CD14-positive monocyte (primary cell): ENCODE data around the gene GINS2. TPM values are rescaled to one million over a fixed set of nuclear protein-coding genes. Genes with fewer than 3 reads are reported as not detected.

ENCODE experiments used
- DNase-seq, 3 donors: peaks; one replicate each; pipeline ENCODE4 v3.0.0-alpha.2; 2011 to 2022
- H2AFZ ChIP-seq: 2 replicates; pipeline ENCODE4 v1.6.0; 2012; ENCODE audit warnings: mild to moderate bottlenecking, low read depth, low read length, inconsistent platforms; ENCODE audit not compliant: insufficient read depth, poor library complexity, severe bottlenecking
- H3K27ac ChIP-seq, 2 donors: 1 replicate in 1 of 2; 2 replicates in 1 of 2; pipeline ENCODE4 v1.5.1; 2012 to 2013; ENCODE audit warnings: low read length in 2 of 2, control low read depth in 1 of 2, inconsistent platforms in 1 of 2, low read depth in 1 of 2, mild to moderate bottlenecking in 1 of 2
- H3K27me3 ChIP-seq, 2 donors: one replicate each; pipeline versions ENCODE4 v1.6.0 to v1.6.1; 2011 to 2013; ENCODE audit warnings: low read length in 2 of 2; ENCODE audit not compliant: control insufficient read depth in 2 of 2, insufficient read depth in 2 of 2
- H3K36me3 ChIP-seq, 2 donors: replicated peaks in 1 of 2; 1 replicate in 1 of 2; 2 replicates in 1 of 2; pipeline versions ENCODE4 v1.5.1 to v1.6.1; 2012 to 2013; ENCODE audit warnings: low read length in 2 of 2, control low read depth in 1 of 2, inconsistent platforms in 1 of 2, mild to moderate bottlenecking in 1 of 2; ENCODE audit not compliant: insufficient read depth in 2 of 2, control insufficient read depth in 1 of 2
- H3K4me1 ChIP-seq, 2 donors: 1 replicate in 1 of 2; 2 replicates in 1 of 2; pipeline versions ENCODE4 v1.5.1 to v1.6.1; 2012 to 2013; ENCODE audit warnings: low read length in 2 of 2, control low read depth in 1 of 2, inconsistent platforms in 1 of 2, mild to moderate bottlenecking in 1 of 2, moderate library complexity in 1 of 2; ENCODE audit not compliant: insufficient read depth in 2 of 2, control insufficient read depth in 1 of 2
- H3K4me2 ChIP-seq: replicated peaks from 2 replicates; pipeline ENCODE3; 2012; ENCODE audit warnings: low read length, moderate library complexity, mild to moderate bottlenecking; ENCODE audit not compliant: poor library complexity, severe bottlenecking; ENCODE audit errors: extremely low read depth
- H3K4me3 ChIP-seq, 3 experiments: fragments of 200-600 bp in 1 of 3; sonication (generic) in 1 of 3; replicated peaks in 1 of 3; 1 replicate in 2 of 3; 2 replicates in 1 of 3; pipeline ENCODE4 v1.5.1; 2011 to 2013; ENCODE audit warnings: low read length in 3 of 3, mild to moderate bottlenecking in 3 of 3, control low read depth in 2 of 3, low read depth in 2 of 3, inconsistent platforms in 1 of 3, moderate library complexity in 1 of 3
- H3K79me2 ChIP-seq: 2 replicates; pipeline ENCODE4 v1.6.0; 2012; ENCODE audit warnings: mild to moderate bottlenecking, control low read depth, inconsistent platforms, low read length, moderate library complexity; ENCODE audit not compliant: insufficient read depth
- H3K9ac ChIP-seq: 2 replicates; pipeline ENCODE4 v1.6.0; 2017; ENCODE audit warnings: low read length, mild to moderate bottlenecking; ENCODE audit not compliant: insufficient read depth, poor library complexity, severe bottlenecking
- H3K9me3 ChIP-seq, 2 donors: replicated peaks in 1 of 2; 1 replicate in 1 of 2; 2 replicates in 1 of 2; pipeline versions ENCODE4 v1.5.1 to v1.6.1; 2012 to 2013; ENCODE audit warnings: low read length in 2 of 2, control low read depth in 1 of 2; ENCODE audit not compliant: control insufficient read depth in 1 of 2, insufficient read depth in 1 of 2
- H4K20me1 ChIP-seq: 2 replicates; pipeline ENCODE4 v1.6.0; 2012; ENCODE audit warnings: mild to moderate bottlenecking, low read length, control low read depth, moderate library complexity; ENCODE audit not compliant: insufficient read depth
- H3K27ac Mint-ChIP-seq, 7 donors: one replicate each; pipeline ENCODE4 v1.8.0; 2020; ENCODE audit warnings: mild to moderate bottlenecking in 7 of 7, mixed read lengths in 7 of 7, moderate library complexity in 6 of 7, inconsistent platforms in 2 of 7
- H3K27me3 Mint-ChIP-seq, 3 donors: one replicate each; pipeline ENCODE4 v1.8.0; 2021 to 2022; ENCODE audit warnings: low read depth in 3 of 3, mild to moderate bottlenecking in 3 of 3, mixed read lengths in 3 of 3, moderate library complexity in 3 of 3, inconsistent platforms in 1 of 3
- H3K36me3 Mint-ChIP-seq, 2 donors: one replicate each; pipeline ENCODE4 v1.8.0; 2020; ENCODE audit warnings: mixed read lengths in 2 of 2, inconsistent platforms in 1 of 2, mild to moderate bottlenecking in 1 of 2
- H3K4me1 Mint-ChIP-seq: one replicate; pipeline ENCODE4 v1.8.0; 2020; ENCODE audit warnings: mild to moderate bottlenecking, mixed read lengths
- H3K4me3 Mint-ChIP-seq, 2 donors: one replicate each; pipeline ENCODE4 v1.8.0; 2020; ENCODE audit warnings: mild to moderate bottlenecking in 2 of 2, mixed read lengths in 2 of 2, moderate library complexity in 1 of 2
- H3K9me3 Mint-ChIP-seq, 7 donors: one replicate each; pipeline ENCODE4 v1.8.0; 2020 to 2022; ENCODE audit warnings: mixed read lengths in 7 of 7, mild to moderate bottlenecking in 6 of 7, moderate library complexity in 6 of 7, inconsistent platforms in 2 of 7
- WGBS: methylation state at CpG from one replicate; pipeline ENCODE4 v1.1.5; 2013; ENCODE audit warnings: missing lambda C conversion rate; ENCODE audit not compliant: insufficient coverage; 5-methylcytosine and 5-hydroxymethylcytosine counted together
- intact Hi-C, 2 donors: fragments of 100-400 bp; cut with micrococcal nuclease; formaldehyde crosslinking; loops; one replicate each; pipeline versions ENCODE4 v1.15.0 to v1.15.1; 2023
- polyA plus RNA-seq, 3 donors: library from polyadenylated mRNA; depleted of rRNA in 1 of 3; unstranded in 2 of 3; stranded (reverse) in 1 of 3; fragments of 300-500 nt in 2 of 3; fragments of >200 nt in 1 of 3; fragmentation: Illumina TruSeq in 2 of 3; gene quantifications; 1 replicate in 2 of 3; 2 replicates in 1 of 3; pipeline ENCODE4 v1.2.3, GENCODE V29; 2012 to 2021
- TF ChIP-seq, protein P1 (sequence below): fragments of 200-600 bp; IDR thresholded peaks from one replicate; pipeline ENCODE4 v1.8.0; 2022; ENCODE audit warnings: antibody characterized with exemption, mild to moderate bottlenecking

Gene GINS2
- polyA plus RNA-seq, 3 donors = 0.13 to 0.28 TPM; not detected in 1

DNA sequence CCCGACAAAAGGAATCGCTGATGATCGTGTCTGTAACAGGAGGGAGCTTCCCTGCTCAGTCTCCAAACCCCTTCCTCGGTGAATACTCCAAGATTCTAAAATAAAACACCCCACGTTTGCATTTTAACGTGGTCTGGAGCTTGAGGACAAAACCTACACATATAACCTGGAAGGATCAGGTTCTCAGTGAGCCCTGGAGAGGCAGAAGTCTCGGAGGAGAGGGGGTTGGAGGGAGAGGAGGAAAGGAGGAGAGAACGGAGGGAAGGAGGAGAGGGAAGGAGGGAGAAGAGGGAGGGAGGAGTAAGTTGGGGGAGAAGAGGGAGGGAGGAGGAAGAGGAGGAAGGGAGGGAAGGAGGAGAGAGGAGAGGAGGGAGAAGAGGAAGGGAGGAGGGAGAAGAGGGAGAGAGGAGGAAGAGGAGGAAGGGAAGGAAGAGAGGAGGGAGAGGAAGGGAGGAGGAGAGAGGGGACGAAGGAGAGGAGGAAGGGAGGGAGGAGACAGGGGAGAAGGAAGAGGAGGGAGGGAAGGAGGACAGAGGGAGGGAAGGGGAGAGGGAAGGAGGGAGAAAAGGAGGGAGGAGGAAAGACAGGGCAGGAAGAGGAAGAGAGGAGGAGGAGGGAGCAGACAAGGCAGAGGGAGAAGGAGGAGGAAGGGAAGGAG, 27.4 kb upstream of the GINS2 start:
- Histone ChIP-seq H3K4me1 (peaks cover 17 to 26% of the 10 kb centered on the region in 2 donors), H3K4me3 (no peak overlapping the region), H3K36me3 (peaks cover 0 to 19% of the 10 kb centered on the region in 2 donors), H3K27me3 (no peaks in the 10 kb centered on the region), H3K9me3 (peaks cover 11 to 15% of the 10 kb centered on the region in 2 donors), H3K4me2 (no peak overlapping the region), H3K9ac (peak overlapping the region; percentile 8), H3K27ac (no peak overlapping the region), H4K20me1 (peaks cover 10% of the 10 kb centered on the region), H2AFZ (no peak overlapping the region), H3K79me2 (no peaks in the 10 kb centered on the region)
- H3K27ac Mint-ChIP-seq = peak overlapping the region in 1 of 7 donors; percentile 9
- peaks cover 12 to 23% (median 15%) of the 10 kb centered on the region in 7 donors for H3K9me3 Mint-ChIP-seq
- peaks cover 16% of the 10 kb centered on the region for H3K4me1 Mint-ChIP-seq
- H3K27me3 Mint-ChIP-seq = peaks cover 0 to 12% (median 7%) of the 10 kb centered on the region in 3 donors
- H3K4me3 Mint-ChIP-seq = no peak overlapping the region
- intact Hi-C loops = loop anchor here (2.0 to 10.0 kb wide), 3 partner anchors 41 to 421 kb away; no protein-coding TSS in a partner anchor
- TF ChIP-seq, protein P1, sequence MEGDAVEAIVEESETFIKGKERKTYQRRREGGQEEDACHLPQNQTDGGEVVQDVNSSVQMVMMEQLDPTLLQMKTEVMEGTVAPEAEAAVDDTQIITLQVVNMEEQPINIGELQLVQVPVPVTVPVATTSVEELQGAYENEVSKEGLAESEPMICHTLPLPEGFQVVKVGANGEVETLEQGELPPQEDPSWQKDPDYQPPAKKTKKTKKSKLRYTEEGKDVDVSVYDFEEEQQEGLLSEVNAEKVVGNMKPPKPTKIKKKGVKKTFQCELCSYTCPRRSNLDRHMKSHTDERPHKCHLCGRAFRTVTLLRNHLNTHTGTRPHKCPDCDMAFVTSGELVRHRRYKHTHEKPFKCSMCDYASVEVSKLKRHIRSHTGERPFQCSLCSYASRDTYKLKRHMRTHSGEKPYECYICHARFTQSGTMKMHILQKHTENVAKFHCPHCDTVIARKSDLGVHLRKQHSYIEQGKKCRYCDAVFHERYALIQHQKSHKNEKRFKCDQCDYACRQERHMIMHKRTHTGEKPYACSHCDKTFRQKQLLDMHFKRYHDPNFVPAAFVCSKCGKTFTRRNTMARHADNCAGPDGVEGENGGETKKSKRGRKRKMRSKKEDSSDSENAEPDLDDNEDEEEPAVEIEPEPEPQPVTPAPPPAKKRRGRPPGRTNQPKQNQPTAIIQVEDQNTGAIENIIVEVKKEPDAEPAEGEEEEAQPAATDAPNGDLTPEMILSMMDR = no peak
- 33% methylated on average over 4 of the region's 9 CpGs for WGBS
- no peak for DNase-seq
- H3K36me3 Mint-ChIP-seq = peaks cover 18 to 30% of the 10 kb centered on the region in 2 donors

DNA sequence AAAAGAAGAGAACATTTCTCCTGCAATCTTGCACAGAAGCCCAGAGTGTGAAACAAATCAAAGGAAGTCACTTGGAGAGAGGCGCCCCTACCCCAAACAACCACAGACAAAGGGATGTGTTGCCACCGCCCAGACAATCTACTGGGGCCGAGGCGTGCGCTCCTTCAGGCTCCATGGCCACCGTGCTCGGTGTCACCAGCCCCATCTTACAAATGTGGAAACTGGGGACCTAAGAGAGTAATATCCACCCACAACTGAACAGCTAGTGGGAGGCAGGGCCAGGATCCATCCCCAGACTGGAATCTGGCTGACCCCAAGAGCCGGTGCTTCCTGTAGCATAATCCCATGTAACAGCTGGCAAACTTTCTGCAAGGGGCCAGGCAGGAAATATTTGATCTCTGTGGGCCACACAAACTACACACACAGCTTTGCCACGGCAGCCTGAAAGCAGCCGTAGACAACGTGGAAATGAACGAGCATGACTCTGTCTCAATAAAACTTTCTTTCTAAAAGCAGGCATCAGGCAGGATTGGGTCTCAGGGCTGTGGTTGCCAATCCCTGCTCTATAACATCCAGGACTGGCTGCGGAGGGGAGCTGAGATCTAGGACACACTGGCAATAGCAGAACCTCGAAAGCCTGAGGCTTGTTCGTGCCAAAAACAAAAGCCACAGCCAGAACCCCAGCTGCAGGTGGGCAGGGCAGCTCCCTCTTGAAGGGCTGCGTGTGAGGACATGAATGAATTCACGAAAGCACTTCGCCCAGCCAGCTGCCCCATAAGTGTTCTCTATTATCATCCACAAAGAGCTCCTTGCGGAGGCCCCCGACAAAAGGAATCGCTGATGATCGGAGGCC, 26.6 kb upstream of the GINS2 start:
- peaks cover 12 to 23% (median 15%) of the 10 kb centered on the region in 7 donors for H3K9me3 Mint-ChIP-seq
- no peak overlapping the region for H3K4me3 Mint-ChIP-seq
- Histone ChIP-seq H4K20me1 (peaks cover 10% of the 10 kb centered on the region), H3K27me3 (no peaks in the 10 kb centered on the region), H3K4me1 (peaks cover 17 to 26% of the 10 kb centered on the region in 2 donors), H3K4me3 (no peak overlapping the region), H3K36me3 (peaks cover 0 to 26% of the 10 kb centered on the region in 2 donors), H3K9ac (no peak overlapping the region), H3K9me3 (peaks cover 11 to 15% of the 10 kb centered on the region in 2 donors), H3K27ac (no peak overlapping the region), H3K79me2 (no peaks in the 10 kb centered on the region), H2AFZ (no peak overlapping the region), H3K4me2 (no peak overlapping the region)
- 20% methylated on average over 12 of the region's 22 CpGs for WGBS
- H3K36me3 Mint-ChIP-seq = peaks cover 23 to 30% of the 10 kb centered on the region in 2 donors
- intact Hi-C loops = loop anchor here (2.0 to 10.0 kb wide), 3 partner anchors 42 to 421 kb away; no protein-coding TSS in a partner anchor
- H3K4me1 Mint-ChIP-seq = peaks cover 16% of the 10 kb centered on the region
- peaks cover 0 to 12% (median 7%) of the 10 kb centered on the region in 3 donors for H3K27me3 Mint-ChIP-seq
- peak overlapping the region in 3 of 7 donors; percentile 3 to 43 (median 9) for H3K27ac Mint-ChIP-seq
- TF ChIP-seq, protein P1 = no peak
- DNase-seq = no peak
